ENCODE data around the gene SGF29. TPM values are rescaled to one million over a fixed set of nuclear protein-coding genes. Genes with fewer than 3 reads are reported as not detected.

Gene SGF29
- total and polyA plus RNA-seq, 12 donors, result 18.4 to 118 (median 29.9) TPM

DNA sequence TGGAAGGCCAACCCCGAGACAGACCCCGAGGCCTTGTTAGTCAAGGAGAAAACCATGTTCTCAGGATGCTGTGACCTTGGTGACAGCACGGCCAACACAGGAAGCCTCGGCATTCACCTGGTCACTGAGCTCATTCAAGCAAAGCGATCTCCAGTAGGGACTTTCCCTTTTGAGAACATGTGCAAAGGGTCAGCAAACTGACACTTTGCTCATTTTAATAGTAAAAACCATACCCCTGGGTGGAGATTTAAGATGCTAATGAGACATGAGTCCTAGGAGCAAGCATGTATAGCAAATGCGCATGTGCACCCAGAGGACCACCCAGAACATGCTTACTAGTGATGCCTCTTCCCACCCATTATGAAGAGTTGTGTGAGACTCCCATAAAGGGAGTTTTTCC, 48.8 kb downstream of the SGF29 start:
- peaks cover 0 to 25% of the 10 kb centered on the region in 2 donors for H3K36me3 ChIP-seq (replicated peaks in 1 of 2)
- no peaks in the 10 kb centered on the region for H3K27me3 ChIP-seq
- intact Hi-C loops (cut with DNase I), result loop anchor here in 1 of 2 donors (10.0 kb wide), 1 partner anchor 108 kb away; the partner anchor contains the start of genes APOBR and CLN3
- no peak overlapping the region for H3K27ac ChIP-seq
- WGBS, 4 donors, result 41 to 63% (median 45%) methylated on average over 3 to 6 of the region's 6 CpGs
- no peak overlapping the region for H3K4me3 ChIP-seq
- peaks cover under 1 to 4% of the 10 kb centered on the region in 2 donors for H3K4me1 ChIP-seq (replicated peaks in 1 of 2)
- TF ChIP-seq, protein P1, sequence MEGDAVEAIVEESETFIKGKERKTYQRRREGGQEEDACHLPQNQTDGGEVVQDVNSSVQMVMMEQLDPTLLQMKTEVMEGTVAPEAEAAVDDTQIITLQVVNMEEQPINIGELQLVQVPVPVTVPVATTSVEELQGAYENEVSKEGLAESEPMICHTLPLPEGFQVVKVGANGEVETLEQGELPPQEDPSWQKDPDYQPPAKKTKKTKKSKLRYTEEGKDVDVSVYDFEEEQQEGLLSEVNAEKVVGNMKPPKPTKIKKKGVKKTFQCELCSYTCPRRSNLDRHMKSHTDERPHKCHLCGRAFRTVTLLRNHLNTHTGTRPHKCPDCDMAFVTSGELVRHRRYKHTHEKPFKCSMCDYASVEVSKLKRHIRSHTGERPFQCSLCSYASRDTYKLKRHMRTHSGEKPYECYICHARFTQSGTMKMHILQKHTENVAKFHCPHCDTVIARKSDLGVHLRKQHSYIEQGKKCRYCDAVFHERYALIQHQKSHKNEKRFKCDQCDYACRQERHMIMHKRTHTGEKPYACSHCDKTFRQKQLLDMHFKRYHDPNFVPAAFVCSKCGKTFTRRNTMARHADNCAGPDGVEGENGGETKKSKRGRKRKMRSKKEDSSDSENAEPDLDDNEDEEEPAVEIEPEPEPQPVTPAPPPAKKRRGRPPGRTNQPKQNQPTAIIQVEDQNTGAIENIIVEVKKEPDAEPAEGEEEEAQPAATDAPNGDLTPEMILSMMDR (IDR thresholded peaks at IDR 0.05), result no peak
- TF ChIP-seq POLR2A (IDR thresholded peaks at IDR 0.05), result no peak
- DNase-seq, result peak in 1 of 7 donors; percentile 18
- no peaks in the 10 kb centered on the region for H3K9me3 ChIP-seq (replicated peaks in 1 of 3)

DNA sequence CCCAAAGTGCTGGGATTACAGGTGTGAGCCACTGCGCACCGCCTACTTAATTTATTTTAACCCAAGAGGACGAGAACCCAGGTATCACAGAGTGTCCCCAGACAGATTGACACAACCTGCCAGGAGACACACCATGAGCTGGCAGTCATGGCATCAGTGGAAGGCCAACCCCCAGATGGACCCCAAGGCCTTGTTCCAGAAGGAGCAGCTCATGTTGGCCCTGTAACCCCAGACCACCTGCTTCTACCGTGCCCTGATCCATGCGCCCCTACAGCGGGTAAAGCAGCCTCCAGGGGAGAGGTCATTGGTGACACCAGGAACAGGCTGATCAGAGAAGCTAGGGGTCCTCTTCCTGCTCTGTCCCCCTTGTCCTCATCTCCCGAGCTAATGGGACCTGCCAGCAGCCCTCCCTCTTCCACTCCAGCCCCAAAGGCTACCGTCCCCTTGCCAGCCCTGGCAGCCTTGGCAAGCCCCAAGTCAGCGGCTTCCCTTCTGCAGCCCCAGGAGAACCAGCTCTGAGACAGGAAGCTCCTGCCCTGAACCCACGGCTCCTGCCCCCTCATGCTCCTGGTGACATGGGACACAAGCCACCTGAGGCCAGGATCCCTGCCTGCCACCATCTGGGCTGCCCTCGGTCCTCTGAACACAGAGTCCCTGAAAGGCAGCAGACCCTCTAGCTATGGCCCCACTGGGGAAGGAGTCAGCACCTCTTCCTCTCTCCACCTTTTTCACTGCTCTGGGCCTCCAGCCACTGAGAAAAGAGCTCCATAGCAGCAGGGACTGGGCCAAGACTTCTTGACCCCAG, 49.9 kb downstream of the SGF29 start:
- no peak overlapping the region for H3K27ac ChIP-seq
- H3K9me3 ChIP-seq (replicated peaks in 1 of 3), result no peaks in the 10 kb centered on the region
- TF ChIP-seq, protein P1 (IDR thresholded peaks at IDR 0.05), result no peak
- no peak for TF ChIP-seq POLR2A (IDR thresholded peaks at IDR 0.05)
- no peaks in the 10 kb centered on the region for H3K27me3 ChIP-seq
- DNase-seq, result peak in 1 of 7 donors; percentile 17
- H3K4me3 ChIP-seq, result no peak overlapping the region
- intact Hi-C loops (cut with DNase I), result loop anchor here in 1 of 2 donors (10.0 kb wide), 1 partner anchor 109 kb away; the partner anchor contains the start of genes APOBR and CLN3
- 72 to 87% (median 81%) methylated on average over 8 to 11 of the region's 11 CpGs for WGBS, 4 donors
- peaks cover 0 to 25% of the 10 kb centered on the region in 2 donors for H3K36me3 ChIP-seq (replicated peaks in 1 of 2)
- H3K4me1 ChIP-seq (replicated peaks in 1 of 2), result peaks cover 11 to 12% of the 10 kb centered on the region in 2 donors

DNA sequence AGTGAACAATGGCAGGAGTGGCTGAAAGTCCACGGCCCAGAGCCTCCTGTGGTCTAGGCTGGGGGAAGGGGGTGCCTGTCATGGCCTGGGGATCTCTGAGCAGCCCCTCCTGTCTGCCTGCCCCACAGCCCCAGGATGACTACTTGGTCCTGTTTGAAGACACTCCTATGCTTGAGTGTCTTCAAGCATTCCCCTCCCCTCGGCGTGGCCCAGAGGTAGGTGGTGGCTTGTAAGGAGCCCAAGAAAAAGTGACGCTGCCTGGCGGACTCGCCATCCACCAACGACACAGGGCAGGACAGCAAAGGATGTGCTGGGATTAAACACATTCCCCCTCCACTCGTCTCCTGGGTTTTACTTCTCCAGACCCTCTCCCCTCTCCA, 50.5 kb downstream of the SGF29 start:
- Histone ChIP-seq H3K4me3 (no peak overlapping the region), H3K36me3 (replicated peaks in 1 of 2) (peaks cover 0 to 25% of the 10 kb centered on the region in 2 donors), H3K9me3 (replicated peaks in 1 of 3) (no peaks in the 10 kb centered on the region), H3K4me1 (replicated peaks in 1 of 2) (peaks cover 14 to 18% of the 10 kb centered on the region in 2 donors), H3K27me3 (no peaks in the 10 kb centered on the region), H3K27ac (no peak overlapping the region)
- WGBS, 4 donors, result 76 to 81% (median 78%) methylated on average over 7 to 8 of the region's 8 CpGs
- DNase-seq, result peak in 1 of 7 donors; percentile 16
- intact Hi-C loops (cut with DNase I), result loop anchor here in 1 of 2 donors (10.0 kb wide), 1 partner anchor 109 kb away; the partner anchor contains the start of genes APOBR and CLN3
- TF ChIP-seq, protein P1 (IDR thresholded peaks at IDR 0.05), result no peak
- no peak for TF ChIP-seq POLR2A (IDR thresholded peaks at IDR 0.05)

DNA sequence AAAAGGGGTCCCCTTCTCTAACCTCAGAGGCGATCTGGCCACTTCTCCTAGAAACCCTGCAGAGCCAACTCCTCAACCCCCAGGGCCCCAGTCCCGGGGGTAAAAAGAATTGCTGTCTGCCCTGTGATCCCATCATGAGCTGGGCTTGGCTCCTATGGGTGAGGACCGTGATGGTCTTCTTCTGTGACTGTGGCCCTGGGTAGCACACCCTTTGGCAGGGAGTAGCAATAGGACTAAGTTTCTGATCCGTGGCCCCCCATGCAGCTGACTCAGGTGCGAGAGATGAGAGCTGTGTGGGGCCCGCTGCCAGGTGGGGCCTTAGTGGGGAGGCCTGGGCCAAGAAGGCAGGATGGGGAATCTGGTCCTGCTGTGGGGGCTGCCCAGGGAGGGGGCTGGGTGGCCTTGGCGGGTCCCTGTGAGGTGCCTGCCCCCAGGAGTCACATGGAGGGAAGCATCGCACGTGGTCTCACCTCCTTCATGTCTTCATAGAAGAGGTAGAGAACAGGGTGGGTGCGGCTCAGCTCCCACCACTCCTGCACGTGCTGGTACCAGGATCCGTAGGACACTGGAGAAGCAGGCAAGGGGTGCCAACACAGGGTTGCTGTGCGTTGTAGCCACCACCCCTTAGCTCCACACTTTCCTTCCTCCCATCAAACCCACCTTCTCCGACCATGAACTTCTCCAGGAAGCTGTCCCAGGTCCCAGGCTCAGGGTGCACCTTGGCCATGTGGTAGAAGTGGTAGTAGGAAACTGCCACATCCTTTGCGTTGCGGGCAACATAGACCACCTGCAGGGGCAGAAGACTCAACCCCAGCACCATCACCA, 52.8 kb downstream of the SGF29 start:
- WGBS, 4 donors, result 89 to 96% (median 91%) methylated on average over 16 of the region's 16 CpGs
- peak in 1 of 7 donors; percentile 3 for DNase-seq
- H3K9me3 ChIP-seq (replicated peaks in 1 of 3), result no peaks in the 10 kb centered on the region

More for the DNA sequence above, 52.8 kb downstream of the SGF29 start:
- intact Hi-C loops (cut with DNase I), result loop anchor here in 1 of 2 donors (10.0 kb wide), 1 partner anchor 112 kb away; the partner anchor contains the start of genes APOBR and CLN3
- Histone ChIP-seq H3K36me3 (replicated peaks in 1 of 2) (peaks cover 0 to 25% of the 10 kb centered on the region in 2 donors), H3K27me3 (no peaks in the 10 kb centered on the region), H3K27ac (no peak overlapping the region), H3K4me1 (replicated peaks in 1 of 2) (peaks cover 30 to 37% of the 10 kb centered on the region in 2 donors), H3K4me3 (no peak overlapping the region)
- TF ChIP-seq, protein P1 (IDR thresholded peaks at IDR 0.05), result no peak
- TF ChIP-seq POLR2A (IDR thresholded peaks at IDR 0.05), result no peak
